CD4-positive, alpha-beta T cell treated with Interleukin-15 for 4 hours (primary cell): ENCODE results near the gene PRMT2.

Experiments used
- DNase-seq: peaks from one replicate; pipeline ENCODE4 v3.0.0-alpha.2; 2020; ENCODE audit warnings: low spot score

Gene PRMT2

GRCh38 chr21:46641656-46642055 is 6.2 kb downstream of the PRMT2 start:
- DNase-seq: no peak

DNA sequence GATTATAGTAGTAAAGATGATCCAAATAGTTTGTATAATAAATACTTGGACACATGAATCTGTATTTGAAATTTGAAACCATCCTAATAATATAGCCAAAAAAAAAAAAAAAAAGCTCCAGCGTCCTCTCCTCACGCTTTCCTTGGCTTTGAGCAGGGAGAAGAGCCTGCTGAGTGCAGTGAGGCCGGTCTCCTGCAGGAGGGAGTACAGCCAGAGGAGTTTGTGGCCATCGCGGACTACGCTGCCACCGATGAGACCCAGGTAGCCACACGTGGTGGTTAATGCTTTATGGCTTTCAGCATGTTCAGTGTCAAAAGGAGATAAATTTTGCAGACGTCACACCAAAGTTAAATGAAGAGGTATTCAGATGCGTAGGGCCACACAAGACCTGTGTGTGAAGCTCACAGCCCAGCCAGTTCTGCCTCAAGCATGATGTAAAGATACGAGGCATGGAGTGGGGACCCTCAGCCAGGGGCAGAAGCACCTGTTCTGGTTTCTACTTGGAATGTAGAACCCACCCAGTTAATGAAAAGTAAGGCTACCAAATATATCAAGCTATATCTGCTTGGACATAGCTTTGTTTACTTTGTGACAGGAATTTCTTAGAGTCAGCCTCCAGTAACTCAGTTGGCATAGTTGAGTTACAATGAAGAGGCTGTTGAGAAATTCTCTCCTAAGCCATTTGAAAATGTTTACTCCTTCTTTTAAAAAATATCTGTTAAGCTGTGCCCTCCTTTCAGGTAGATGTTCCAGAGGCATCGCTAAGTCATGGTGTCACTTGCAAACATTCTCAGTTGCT is 8.1 kb downstream of the PRMT2 start:
- DNase-seq: no peak

DNA sequence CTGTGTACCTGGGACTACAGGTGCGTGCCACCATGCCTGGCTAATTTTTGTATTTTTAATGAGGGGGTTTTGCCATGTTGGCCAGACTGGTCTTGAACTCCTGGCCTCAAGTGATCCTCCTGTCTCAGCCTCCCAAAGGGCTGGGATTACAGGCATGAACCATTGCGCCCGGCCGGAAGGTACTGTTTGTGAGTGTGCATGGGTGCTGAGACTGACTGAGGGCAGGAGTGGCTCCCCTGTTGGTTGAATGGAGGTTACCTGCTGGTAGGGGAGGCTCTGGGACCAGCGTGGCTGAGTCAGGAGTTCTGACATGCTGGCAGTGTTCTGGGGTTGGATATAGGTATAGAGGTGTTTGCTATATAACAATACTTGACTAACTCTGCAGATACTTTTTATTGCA is 10.4 kb downstream of the PRMT2 start:
- DNase-seq: no peak

- no peak for DNase-seq
Observed at GRCh38 chr21:46646541-46647154, 11.2 kb downstream of the PRMT2 start.

DNA sequence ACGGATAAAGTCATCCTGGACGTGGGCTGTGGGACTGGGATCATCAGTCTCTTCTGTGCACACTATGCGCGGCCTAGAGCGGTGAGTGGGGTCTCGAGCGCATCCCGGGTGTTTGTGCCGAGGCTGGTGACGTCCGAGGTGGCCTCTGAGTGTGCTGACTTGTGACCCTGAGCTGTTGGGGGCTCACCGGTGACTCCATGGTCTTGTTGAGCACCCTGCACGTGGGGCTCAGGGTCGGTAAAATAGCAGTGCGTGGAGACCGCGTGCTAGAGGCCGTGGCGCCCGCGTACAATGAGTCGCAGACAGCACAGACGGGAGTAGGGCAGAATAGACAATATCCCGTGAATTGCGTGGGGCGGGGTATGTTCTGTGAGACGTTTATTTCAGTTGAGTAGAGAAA is 13.1 kb downstream of the PRMT2 start:
- no peak for DNase-seq

DNA sequence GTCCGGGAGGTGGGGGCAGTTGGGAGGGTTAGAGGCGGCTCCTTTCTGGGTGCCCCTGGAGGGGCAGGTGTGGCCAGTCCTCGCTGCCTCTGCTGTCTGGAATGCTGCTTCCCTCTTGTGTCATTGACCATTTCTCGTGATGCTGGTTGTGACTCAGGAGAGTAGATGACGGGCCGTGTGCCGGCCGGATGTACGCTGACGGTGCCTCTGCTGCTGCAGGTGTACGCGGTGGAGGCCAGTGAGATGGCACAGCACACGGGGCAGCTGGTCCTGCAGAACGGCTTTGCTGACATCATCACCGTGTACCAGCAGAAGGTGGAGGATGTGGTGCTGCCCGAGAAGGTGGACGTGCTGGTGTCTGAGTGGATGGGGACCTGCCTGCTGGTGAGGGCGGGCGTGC is 13.9 kb downstream of the PRMT2 start:
- no peak for DNase-seq

DNA sequence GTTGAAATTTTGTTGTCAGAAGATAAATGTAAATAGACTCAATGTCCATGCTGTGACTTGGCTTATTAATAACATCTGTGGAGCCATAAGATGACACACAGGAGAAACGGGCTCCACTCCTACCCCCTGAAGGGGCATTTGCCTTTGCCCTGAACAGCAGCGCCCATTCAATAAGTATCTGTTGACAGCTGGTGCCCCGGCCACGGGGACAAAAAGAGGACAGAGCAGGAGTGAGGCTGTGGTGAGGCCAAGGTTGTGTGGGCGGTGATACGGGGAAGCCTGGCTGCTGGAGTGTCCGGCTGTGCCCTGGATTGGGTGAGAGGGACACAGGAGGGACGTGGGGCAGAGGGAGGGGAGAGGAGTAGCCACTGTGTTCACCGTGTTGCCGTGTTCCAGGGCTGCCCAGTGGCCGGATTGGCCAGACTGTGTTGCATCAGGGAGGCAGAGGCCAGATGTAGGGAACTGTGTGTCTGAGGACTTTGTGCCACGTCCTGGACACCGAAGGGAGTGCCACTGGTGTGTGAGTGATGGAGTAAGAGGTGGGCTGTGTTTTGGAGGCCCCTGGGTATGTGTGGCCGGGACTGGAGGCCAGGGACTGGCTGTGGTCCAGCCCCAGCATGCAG is 15.1 kb downstream of the PRMT2 start:
- no peak for DNase-seq

DNA sequence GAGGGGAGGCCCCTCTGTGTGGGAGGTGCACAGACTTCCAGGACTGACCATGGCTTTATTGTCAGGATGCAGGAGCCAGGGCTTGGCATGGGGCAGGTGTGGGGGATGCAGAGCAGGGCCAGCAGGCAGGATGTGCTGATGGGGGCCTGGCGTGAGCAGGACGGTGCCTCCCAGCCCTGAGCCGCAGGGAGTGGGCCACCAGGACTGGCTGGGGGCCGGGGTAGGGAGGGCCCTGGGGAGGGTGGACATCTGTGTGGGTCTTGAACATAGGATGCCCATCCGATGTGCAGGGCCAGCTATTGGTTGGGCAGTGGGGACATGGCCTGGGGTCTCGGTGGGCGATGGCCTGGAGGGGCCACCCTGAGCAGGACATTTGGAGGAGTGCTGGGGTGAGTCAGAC is 15.6 kb downstream of the PRMT2 start:
- DNase-seq: no peak

- no peak for DNase-seq
Observed at GRCh38 chr21:46655230-46655629, 19.8 kb downstream of the PRMT2 start.

- DNase-seq: no peak
Observed at GRCh38 chr21:46656820-46657219, 21.3 kb downstream of the PRMT2 start.

- no peak for DNase-seq
Observed at GRCh38 chr21:46660505-46660904, 25.0 kb downstream of the PRMT2 start.

DNA sequence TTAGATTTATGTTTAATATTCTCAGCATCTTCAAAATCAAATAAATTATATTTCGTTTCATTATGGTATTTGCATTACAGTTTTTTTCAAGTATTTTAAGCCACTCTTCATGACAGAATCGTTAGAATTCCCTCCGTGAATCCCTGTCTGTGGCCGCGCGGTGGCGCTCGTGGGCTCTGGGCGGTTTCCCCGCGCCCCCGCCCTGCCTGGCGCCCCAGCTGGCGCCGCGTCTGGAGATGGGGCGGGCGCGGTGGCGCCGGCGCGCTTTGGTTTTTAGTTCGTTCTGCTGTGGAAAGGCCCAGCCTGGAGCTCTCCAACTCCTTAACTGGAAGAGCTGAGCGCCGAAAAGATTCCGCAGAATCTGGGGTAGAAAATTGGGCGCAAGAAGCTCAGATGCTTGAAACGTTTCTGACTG is 25.7 kb downstream of the PRMT2 start:
- peak; percentile 45 for DNase-seq

- no peak for DNase-seq
Observed at GRCh38 chr21:46661642-46662366, 26.3 kb downstream of the PRMT2 start.

DNA sequence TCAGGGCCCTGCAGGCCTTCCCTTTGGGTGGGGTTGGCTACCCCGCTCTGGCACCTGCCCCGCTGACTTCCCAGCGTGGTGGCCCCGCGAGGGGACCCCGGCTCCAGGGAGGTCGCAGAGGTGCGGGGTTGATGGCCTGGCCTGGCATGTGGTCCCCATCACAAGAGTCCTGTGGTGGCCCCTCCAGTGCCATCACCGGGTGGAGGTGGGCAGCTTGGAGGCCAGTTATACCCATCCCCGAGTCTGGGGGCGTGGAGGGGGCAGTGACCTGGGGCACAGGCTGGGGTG is 26.8 kb downstream of the PRMT2 start:
- no peak for DNase-seq

GRCh38 chr21:46662765-46663500 is 27.5 kb downstream of the PRMT2 start:
- DNase-seq: no peak

- no peak for DNase-seq
Observed at GRCh38 chr21:46663754-46664153, 28.3 kb downstream of the PRMT2 start.

- no peak for DNase-seq
Observed at GRCh38 chr21:46664316-46664995, 29.0 kb downstream of the PRMT2 start.

DNA sequence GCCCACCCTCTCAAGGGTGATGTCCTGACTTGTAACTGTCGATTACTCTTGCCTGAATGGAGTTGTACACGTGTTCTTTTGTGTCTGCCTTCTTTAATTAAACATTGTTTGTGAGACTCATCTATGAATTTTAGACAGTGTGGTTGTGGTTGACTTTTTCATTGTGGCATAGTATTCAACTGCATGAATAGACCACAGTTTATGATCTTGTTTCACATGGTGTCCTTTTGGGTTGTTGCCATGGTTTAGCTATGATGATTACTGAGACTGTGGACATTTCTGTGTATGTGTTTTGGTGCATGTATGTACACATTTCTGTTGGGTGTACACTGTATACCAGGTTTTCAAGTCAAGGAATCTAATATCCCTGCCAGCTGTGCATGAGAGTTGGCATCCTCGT is 30.1 kb downstream of the PRMT2 start:
- no peak for DNase-seq

GRCh38 chr21:46666941-46667740 is 31.7 kb downstream of the PRMT2 start:
- no peak for DNase-seq

- no peak for DNase-seq
Observed at GRCh38 chr21:46667741-46668380, 32.4 kb downstream of the PRMT2 start.
